ENCODE measurements around the gene RANBP9.

RANBP9 gene

DNA sequence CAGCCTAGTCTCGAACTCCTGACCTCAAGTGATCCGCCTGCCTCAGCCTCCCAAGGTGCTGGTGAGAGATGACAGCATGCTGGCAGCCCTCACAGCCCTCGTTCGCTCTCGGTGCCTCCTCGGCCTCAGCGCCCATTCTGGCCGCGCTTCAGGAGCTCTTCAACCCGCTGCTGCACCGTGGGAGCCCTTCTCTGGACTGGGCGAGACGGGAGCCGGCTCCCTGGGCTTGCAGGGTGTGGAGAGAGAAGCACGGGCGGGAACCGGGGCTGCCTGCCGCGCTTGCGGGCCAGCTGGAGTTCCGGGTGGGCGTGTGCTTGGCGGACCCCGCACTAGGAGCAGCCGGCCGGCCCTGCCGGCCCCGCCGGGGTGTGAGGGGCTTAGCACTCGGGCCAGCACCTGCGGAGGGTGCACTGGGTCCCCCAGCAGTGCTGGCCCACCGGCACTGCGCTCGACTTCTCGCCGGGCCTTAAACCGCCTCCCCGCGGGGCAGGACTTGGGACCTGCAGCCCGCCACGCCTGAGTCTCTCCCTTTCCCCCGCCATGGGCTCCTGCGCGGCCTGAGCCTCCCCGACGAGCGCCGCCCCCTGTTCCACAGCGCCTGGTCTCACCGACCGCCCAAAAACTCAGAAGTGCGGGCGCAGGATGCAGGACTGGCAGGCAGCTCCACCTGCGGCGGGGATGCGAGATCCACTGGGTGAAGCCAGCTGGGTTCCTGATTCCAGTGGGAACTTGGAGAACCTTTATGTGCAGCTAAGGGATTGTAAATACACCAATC lies 31.5 kb upstream of the RANBP9 start:
- TF ChIP-seq TAF1 (IDR thresholded peaks at IDR 0.05; ENCODE audit: borderline replicate concordance, insufficient read depth, low read length) (no peak), FOXP2 (optimal IDR thresholded peaks at IDR 0.05; ENCODE audit: borderline replicate concordance, extremely low read depth, extremely low read length, insufficient read depth) (no peak), SIN3A (IDR thresholded peaks at IDR 0.05; ENCODE audit: borderline replicate concordance, insufficient read depth, low read length) (no peak), POLR2AphosphoS5 (IDR thresholded peaks at IDR 0.05; ENCODE audit: low read depth, low read length) (no peak)
- TF ChIP-seq, protein P1, sequence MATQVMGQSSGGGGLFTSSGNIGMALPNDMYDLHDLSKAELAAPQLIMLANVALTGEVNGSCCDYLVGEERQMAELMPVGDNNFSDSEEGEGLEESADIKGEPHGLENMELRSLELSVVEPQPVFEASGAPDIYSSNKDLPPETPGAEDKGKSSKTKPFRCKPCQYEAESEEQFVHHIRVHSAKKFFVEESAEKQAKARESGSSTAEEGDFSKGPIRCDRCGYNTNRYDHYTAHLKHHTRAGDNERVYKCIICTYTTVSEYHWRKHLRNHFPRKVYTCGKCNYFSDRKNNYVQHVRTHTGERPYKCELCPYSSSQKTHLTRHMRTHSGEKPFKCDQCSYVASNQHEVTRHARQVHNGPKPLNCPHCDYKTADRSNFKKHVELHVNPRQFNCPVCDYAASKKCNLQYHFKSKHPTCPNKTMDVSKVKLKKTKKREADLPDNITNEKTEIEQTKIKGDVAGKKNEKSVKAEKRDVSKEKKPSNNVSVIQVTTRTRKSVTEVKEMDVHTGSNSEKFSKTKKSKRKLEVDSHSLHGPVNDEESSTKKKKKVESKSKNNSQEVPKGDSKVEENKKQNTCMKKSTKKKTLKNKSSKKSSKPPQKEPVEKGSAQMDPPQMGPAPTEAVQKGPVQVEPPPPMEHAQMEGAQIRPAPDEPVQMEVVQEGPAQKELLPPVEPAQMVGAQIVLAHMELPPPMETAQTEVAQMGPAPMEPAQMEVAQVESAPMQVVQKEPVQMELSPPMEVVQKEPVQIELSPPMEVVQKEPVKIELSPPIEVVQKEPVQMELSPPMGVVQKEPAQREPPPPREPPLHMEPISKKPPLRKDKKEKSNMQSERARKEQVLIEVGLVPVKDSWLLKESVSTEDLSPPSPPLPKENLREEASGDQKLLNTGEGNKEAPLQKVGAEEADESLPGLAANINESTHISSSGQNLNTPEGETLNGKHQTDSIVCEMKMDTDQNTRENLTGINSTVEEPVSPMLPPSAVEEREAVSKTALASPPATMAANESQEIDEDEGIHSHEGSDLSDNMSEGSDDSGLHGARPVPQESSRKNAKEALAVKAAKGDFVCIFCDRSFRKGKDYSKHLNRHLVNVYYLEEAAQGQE (IDR thresholded peaks at IDR 0.05; ENCODE audit: insufficient read depth in 1 of 2, low read depth in 2 of 2, low read length in 2 of 2) = no peak

- TF ChIP-seq TAF1 (IDR thresholded peaks at IDR 0.05; ENCODE audit: borderline replicate concordance, insufficient read depth, low read length) (no peak), POLR2AphosphoS5 (IDR thresholded peaks at IDR 0.05; ENCODE audit: low read depth, low read length) (no peak), FOXP2 (optimal IDR thresholded peaks at IDR 0.05; ENCODE audit: borderline replicate concordance, extremely low read depth, extremely low read length, insufficient read depth) (no peak), SIN3A (IDR thresholded peaks at IDR 0.05; ENCODE audit: borderline replicate concordance, insufficient read depth, low read length) (no peak)
- TF ChIP-seq, protein P1 (IDR thresholded peaks at IDR 0.05; ENCODE audit: insufficient read depth in 1 of 2, low read depth in 2 of 2, low read length in 2 of 2) = no peak
These were observed 29.7 kb upstream of the RANBP9 start for GRCh38 chr6:13741365-13741764.

DNA sequence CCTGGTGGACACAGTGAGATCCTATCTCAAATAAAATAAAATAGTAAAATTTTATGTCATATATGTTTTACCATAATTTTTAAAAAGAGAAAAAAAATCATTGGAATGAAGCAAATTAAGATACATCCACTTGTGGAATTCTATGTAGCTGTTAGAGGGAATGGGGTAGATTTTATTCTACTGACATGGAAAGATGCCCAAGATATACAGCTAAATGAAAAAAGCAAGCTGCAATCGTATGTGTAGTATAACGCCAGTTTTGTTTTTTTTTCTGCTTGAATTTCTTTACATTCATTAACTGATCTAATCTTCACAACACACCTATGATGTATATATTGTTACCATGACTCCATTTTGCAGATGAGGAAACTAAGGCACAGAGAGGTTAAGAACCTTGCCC lies 23.4 kb upstream of the RANBP9 start:
- TF ChIP-seq, protein P1 (IDR thresholded peaks at IDR 0.05; ENCODE audit: insufficient read depth in 1 of 2, low read depth in 2 of 2, low read length in 2 of 2) = no peak
- TF ChIP-seq FOXP2 (optimal IDR thresholded peaks at IDR 0.05; ENCODE audit: borderline replicate concordance, extremely low read depth, extremely low read length, insufficient read depth) = no peak
- TF ChIP-seq SIN3A (IDR thresholded peaks at IDR 0.05; ENCODE audit: borderline replicate concordance, insufficient read depth, low read length) = no peak
- no peak for TF ChIP-seq TAF1 (IDR thresholded peaks at IDR 0.05; ENCODE audit: borderline replicate concordance, insufficient read depth, low read length)

DNA sequence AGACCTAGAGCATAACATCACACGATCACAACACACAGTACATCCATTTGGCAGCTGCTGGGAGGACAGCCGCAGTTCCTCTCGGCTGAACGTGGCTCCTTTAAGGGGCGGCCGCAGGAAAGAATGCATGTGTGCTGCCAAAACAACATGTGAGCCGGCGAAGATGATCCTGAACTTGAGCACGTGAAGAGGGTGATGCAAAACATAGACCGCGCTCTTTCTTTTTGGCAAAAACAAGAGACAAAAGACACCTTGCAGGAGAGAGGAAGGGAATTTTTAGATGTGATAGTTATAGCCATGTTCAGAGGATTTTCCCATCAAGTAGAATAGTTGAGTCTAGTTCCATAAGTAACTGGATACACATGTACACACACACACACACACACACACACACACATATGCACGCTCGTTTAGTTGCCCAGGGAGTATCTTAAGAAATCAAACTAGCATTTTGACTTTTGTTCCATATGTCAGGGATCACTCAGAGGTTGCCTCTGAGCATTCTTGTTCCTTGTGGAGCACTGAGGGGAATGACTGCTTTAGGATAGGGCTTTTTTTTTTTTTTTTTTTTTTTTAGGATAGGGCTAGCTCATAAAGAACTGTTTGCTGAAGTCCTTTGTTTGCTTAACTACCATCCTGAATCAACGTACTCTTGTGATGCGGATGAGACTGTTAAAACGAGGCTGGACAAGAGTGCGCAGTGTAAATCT lies 21.7 kb upstream of the RANBP9 start:
- peak; percentile 89; the same call in 1 of the 2 replicates for TF ChIP-seq SIN3A (IDR thresholded peaks at IDR 0.05; ENCODE audit: borderline replicate concordance, insufficient read depth, low read length)
- no peak for TF ChIP-seq TAF1 (IDR thresholded peaks at IDR 0.05; ENCODE audit: borderline replicate concordance, insufficient read depth, low read length)
- no peak for TF ChIP-seq FOXP2 (optimal IDR thresholded peaks at IDR 0.05; ENCODE audit: borderline replicate concordance, extremely low read depth, extremely low read length, insufficient read depth)
- TF ChIP-seq, protein P1 (IDR thresholded peaks at IDR 0.05; ENCODE audit: insufficient read depth in 1 of 2, low read depth in 2 of 2, low read length in 2 of 2) = no peak

Measured in PFSK-1 (cell line).